BJ (cell line): ENCODE results near the gene SCEL. TPM values are rescaled to one million over a fixed set of nuclear protein-coding genes. Genes with fewer than 3 reads are reported as not detected.

Source experiments
- CTCF ChIA-PET: fragments of 350-600 bp; formaldehyde crosslinking; extraction: SDS; loops from one replicate; lab custom pipeline; 2021; ENCODE audit warnings: antibody characterized with exemption, inconsistent platforms; lab: Yijun Ruan, JAX
- POLR2A ChIA-PET: fragments of 300-600 bp; sonication (Branson Sonifier 250); formaldehyde crosslinking; extraction: SDS; loops from one replicate; lab custom pipeline; 2021; ENCODE audit warnings: antibody characterized with exemption; lab: Charles Lee
- DNase-seq: peaks from one replicate; pipeline ENCODE4 v3.0.0-alpha.2; 2011; ENCODE audit warnings: low read depth
- H3K27me3 ChIP-seq: 2 replicates; pipeline ENCODE4 v1.6.0; 2011; ENCODE audit warnings: low read length; ENCODE audit not compliant: control insufficient read depth, insufficient read depth
- H3K36me3 ChIP-seq: 2 replicates; pipeline ENCODE4 v1.5.1; 2011; ENCODE audit warnings: low read length; ENCODE audit not compliant: control insufficient read depth, insufficient read depth
- H3K4me3 ChIP-seq: 2 replicates; pipeline ENCODE4 v1.5.1; 2011; ENCODE audit warnings: low read depth, mild to moderate bottlenecking, control low read depth, low read length
- CTCF ChIP-seq: IDR thresholded peaks from 2 replicates; pipeline ENCODE4 v1.5.1; 2011; ENCODE audit warnings: low read depth, mild to moderate bottlenecking, control low read depth, inconsistent platforms, low read length, moderate library complexity; ENCODE audit not compliant: insufficient read depth
- polyA plus RNA-seq: library from polyadenylated mRNA; depleted of rRNA; stranded (reverse); fragments of >200 nt; gene quantifications from 2 replicates; pipeline ENCODE4 v1.2.3, GENCODE V29; 2011

Gene SCEL
- polyA plus RNA-seq, 1 experiment: not detected

DNA sequence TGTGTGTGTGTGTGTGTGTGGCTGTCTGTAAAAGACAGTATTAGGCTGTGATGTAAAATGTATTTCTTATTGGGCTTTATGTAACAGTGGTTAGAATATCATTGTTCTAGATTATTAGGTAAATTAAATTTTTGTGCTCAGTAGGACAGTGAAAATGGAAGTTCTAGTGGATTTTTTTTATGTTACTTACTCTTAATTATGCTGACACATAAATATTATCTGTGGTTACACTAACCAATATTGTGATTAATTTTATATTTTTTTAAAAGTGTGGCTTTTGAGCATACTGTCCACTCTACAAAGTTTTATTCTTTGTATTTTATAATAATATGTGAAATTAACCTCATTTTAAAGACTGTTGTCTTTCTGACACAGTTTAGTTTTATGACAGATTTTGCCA lies 80.5 kb downstream of the SCEL start:
- POLR2A ChIA-PET: no interaction called here
- no peak for DNase-seq
- CTCF ChIA-PET: no interaction called here
- Histone ChIP-seq H3K4me3 (no peak overlapping the region), H3K27me3 (no peaks in the 10 kb centered on the region), H3K36me3 (no peaks in the 10 kb centered on the region)
- TF ChIP-seq CTCF: no peak

GRCh38 chr13:77619655-77620054 lies 84.1 kb downstream of the SCEL start:
- no peaks in the 10 kb centered on the region for H3K27me3 ChIP-seq
- no peak overlapping the region for H3K4me3 ChIP-seq
- ChIA-PET POLR2A (no interaction called here), CTCF (no interaction called here)
- TF ChIP-seq CTCF: no peak
- H3K36me3 ChIP-seq: no peaks in the 10 kb centered on the region
- no peak for DNase-seq

GRCh38 chr13:77620138-77620537 lies 84.6 kb downstream of the SCEL start:
- no peak for TF ChIP-seq CTCF
- Histone ChIP-seq H3K4me3 (no peak overlapping the region), H3K36me3 (no peaks in the 10 kb centered on the region), H3K27me3 (no peaks in the 10 kb centered on the region)
- no peak for DNase-seq
- ChIA-PET CTCF (no interaction called here), POLR2A (no interaction called here)

GRCh38 chr13:77623806-77624205 lies 88.3 kb downstream of the SCEL start:
- ChIA-PET POLR2A (no interaction called here), CTCF (no interaction called here)
- no peak for DNase-seq

DNA sequence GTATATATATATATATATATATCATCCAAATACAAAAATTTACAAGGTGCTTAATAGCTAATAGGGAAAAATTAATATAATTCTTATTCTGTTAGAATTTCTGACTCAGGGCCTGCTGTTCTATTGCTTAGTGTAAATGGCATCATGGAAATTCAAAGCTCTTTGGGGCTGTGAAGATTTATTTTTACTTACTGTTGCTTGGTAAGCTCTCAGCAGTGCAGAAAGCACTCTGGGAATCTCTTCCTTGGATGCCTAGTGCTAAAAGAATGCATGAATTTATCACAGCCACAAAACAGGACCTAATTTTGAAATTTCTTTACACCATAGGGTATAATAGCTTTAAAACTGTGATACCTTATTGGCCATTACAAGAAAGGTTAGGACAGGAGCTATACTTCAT lies 92.7 kb downstream of the SCEL start:
- no peak for DNase-seq
- ChIA-PET POLR2A (no interaction called here), CTCF (no interaction called here)
- Histone ChIP-seq H3K27me3 (no peaks in the 10 kb centered on the region), H3K4me3 (no peak overlapping the region), H3K36me3 (no peaks in the 10 kb centered on the region)
- no peak for TF ChIP-seq CTCF

More at GRCh38 chr13:77623806-77624205, 88.3 kb downstream of the SCEL start:
- TF ChIP-seq CTCF: no peak
- Histone ChIP-seq H3K27me3 (no peaks in the 10 kb centered on the region), H3K36me3 (no peaks in the 10 kb centered on the region), H3K4me3 (no peak overlapping the region)
